Measurements from ENCODE around the gene NRXN2.

Gene NRXN2

DNA sequence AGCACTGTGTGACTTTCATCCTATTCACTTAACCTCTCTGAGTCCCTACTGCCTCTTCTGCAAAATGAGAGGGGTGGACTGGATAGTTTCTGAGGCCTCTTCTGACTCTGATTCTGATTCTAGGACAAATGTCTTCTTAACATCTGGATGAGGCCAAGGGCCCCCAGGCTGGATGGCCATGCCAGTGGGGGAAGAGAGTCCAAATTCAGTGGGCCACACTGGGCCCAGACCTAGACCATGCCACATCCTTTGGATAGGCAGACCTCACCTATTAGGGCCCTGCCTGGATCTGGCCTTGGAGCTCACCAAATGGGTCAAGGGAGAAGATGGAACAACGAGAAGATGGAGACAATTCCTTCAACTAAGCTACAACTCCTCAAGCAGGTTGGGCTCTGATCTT, 24.6 kb downstream of the NRXN2 start:
- no peak for DNase-seq (ENCODE audit: low spot score)

GRCh38 chr11:64697663-64698375, 25.2 kb downstream of the NRXN2 start:
- DNase-seq (ENCODE audit: low spot score) = no peak

GRCh38 chr11:64696045-64696444, 27.0 kb downstream of the NRXN2 start:
- no peak for DNase-seq (ENCODE audit: low spot score)

DNA sequence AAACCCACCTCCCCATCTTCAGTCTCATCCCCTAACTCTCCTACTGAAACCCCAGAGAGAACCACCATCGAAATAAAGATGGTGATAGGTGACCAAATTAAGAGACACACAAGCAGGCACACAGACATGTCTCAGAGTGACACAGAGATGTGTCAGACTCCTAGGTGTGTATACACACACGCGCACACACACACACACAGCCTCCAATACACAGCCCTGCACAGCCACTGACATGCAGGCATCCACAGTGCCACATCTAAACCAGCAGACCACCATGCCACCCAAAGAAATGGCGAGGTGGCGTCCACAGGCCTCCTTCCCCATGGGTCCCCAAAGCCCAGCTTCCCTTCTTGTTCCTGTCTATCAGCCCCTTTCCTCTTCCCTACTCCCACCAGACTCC, 27.4 kb downstream of the NRXN2 start:
- no peak for DNase-seq (ENCODE audit: low spot score)

DNA sequence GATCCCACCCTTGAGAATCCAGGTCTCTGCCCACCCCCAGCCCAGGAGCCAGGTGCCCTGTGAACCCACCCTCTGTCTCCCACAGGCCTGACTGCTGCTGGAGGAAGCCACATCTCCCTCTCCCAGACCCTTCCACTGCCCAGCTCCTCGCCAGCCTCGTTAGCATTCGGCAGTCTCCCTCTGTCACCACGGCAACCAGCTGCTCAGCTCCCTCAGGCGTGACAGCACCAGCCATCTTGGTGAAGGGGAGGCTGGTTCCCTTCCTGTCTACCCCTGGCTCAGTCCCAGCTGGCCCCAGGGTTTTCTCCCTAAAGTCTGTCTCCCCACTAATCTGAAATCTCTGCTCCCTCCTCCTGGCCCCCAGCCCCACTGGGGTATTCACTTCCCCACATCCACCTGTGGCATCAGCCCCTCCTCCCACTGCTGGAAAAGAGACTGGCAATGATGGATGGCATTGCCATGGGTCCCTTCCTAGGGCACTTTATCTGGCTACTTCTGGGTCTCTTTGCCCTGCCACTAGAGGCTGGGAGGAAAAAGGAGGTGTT, 28.1 kb downstream of the NRXN2 start:
- DNase-seq (ENCODE audit: low spot score) = no peak

- DNase-seq (ENCODE audit: low spot score) = no peak
Observed at GRCh38 chr11:64694026-64694755, 28.8 kb downstream of the NRXN2 start.

DNA sequence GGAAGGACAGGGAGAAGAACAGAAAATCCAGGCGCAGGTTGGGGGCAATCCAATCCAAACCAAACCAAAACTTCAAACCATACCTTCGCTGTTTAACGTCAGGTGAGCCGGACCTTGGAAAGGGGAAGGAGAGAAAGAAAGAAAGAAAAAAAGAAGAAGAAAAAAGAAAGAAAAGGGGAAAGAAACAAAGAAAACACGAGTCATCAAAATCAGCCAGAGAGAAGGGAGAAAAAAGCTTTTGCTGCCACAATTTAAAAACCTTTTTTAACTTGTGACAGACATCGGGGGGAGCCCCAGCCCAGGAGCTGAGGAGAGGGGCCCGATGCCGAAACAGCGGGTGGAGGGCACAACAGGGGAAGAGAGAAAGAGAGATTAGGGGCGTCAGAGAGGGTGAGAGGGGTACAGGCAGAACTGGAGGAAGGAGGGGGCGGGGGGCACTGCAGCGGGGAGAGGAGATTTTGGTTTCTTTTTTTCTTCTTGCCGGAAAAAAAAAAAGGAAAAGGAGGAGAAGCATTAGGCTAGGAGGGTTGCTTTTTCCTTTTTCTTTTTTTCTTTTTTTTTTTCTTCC, 30.1 kb downstream of the NRXN2 start:
- no peak for DNase-seq (ENCODE audit: low spot score)

DNA sequence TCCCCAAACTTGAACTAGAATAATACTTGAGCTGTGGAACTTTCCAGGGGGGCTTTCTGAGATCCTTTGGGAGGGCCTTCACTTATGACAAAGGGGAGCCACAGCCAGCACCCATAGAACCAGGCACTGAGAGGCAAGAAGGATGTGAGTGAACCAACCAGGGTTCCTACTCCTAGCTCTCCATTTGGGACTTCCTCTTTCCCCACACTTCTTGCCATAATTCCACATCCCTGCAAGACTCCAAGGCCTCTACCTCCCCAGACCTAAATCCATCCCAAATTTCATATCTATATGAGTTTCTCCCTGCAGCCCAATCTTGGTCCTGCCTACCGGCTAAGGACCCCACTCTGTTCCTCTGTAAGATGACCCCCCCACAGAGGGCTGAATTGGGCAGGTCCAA, 31.5 kb downstream of the NRXN2 start:
- no peak for DNase-seq (ENCODE audit: low spot score)

GRCh38 chr11:64690235-64690634, 32.8 kb downstream of the NRXN2 start:
- no peak for DNase-seq (ENCODE audit: low spot score)

GRCh38 chr11:64688534-64688982, 34.4 kb downstream of the NRXN2 start:
- DNase-seq (ENCODE audit: low spot score) = peak; percentile 88

- DNase-seq (ENCODE audit: low spot score) = no peak
Observed at GRCh38 chr11:64687643-64688533, 35.1 kb downstream of the NRXN2 start.

GRCh38 chr11:64687204-64687603, 35.8 kb downstream of the NRXN2 start:
- DNase-seq (ENCODE audit: low spot score) = no peak

DNA sequence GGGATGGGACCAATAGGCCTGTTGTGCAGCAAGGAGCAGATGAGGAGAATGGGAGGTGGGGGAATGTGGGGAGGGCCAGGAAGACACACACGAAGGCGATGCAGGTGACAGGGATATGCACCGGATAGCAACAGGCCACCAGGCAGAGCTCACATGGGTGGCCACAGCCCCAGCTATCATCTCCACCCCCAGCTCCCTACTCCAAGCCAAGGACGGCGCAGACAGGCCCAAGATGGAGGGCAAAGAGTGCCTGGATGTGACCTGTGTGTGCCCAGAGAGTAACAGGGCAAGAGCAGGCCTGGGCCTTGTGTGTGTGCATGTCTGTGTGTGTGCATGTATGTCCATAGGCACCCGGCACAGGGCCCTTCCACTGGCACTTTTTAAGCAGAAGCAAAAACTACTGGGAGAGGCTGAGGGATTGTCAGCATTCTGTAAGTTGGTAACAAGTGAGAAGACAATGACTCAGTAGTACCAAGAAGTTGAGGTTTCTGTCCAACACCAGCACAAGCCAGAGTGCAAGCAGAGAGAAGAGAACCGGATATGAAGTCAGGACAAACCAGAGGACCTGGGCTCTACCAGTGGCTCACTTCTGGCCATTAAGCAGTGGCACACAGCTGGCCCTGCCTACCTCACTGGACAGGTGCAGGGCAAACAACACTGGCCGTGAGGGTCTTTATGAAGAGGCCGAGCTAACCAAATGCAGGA, 36.4 kb downstream of the NRXN2 start:
- DNase-seq (ENCODE audit: low spot score) = peak; percentile 18

GRCh38 chr11:64685536-64685935, 37.5 kb downstream of the NRXN2 start:
- no peak for DNase-seq (ENCODE audit: low spot score)

GRCh38 chr11:64684357-64684756, 38.6 kb downstream of the NRXN2 start:
- no peak for DNase-seq (ENCODE audit: low spot score)

DNA sequence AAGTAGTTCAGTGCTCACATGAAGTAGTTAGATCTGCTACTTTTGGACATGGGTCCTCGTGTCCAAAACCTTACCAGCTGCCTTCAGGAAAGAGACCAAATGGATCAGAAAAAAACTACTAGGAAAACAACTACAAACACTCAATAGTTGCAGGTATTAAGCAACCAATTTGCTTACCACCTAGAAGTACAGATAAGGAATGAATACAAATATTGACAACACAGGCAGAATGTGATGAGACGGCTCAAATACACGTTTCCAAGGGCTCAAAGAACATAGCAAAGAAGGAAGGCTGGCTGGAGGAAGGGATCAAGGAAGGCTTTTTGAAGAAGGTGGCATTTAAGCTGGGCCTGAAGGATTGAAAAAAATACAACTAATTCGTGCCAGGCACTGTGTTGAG, 41.8 kb downstream of the NRXN2 start:
- no peak for DNase-seq (ENCODE audit: low spot score)

DNA sequence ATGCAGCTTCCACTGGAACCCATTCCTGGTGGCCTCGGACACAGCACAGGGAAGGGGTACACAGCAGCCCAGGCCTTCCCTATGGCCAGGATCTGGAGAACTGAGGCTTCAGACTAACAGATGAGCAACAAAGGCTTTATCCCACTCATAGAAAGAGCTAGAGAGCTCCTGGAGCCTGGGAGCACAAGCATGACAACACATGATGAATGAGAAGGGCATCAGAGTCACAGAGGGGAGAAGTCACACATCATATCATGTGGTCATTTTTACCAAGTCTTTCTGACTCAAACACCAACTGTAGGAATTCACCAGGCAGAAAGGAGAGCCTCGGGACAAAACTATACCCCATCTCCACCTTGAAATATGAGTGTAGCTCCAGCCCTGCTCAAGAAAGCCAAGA, 43.2 kb downstream of the NRXN2 start:
- DNase-seq (ENCODE audit: low spot score) = no peak

DNA sequence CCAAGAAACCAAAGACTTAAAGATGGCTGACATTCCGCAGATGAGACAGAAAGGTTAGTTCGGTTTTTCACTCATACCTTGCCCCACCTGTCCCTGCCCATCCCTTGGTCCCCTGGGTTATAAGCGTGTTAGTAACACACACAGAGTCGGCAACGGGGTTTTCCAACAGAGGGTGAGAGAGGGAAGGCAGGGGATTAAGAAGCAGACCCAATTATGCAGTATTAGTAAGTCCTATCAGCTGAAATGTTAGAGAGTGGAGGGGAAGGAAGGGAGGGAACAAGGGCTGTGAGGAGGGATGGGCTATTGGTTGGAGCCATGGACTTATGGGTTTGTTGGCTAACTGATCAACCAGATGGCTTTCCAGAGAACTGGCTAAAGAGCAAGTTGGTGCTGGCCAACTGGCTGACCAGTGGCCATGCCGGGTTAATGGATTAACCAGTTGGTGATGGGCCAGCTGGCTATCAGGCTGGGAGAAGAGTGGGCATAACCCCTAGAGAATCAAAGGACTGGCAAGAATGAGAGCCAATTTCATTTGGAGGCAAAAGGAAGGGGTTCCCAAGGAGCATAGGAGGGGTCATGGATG, 45.5 kb downstream of the NRXN2 start:
- DNase-seq (ENCODE audit: low spot score) = no peak

GRCh38 chr11:64676261-64676615, 46.8 kb downstream of the NRXN2 start:
- DNase-seq (ENCODE audit: low spot score) = no peak

DNA sequence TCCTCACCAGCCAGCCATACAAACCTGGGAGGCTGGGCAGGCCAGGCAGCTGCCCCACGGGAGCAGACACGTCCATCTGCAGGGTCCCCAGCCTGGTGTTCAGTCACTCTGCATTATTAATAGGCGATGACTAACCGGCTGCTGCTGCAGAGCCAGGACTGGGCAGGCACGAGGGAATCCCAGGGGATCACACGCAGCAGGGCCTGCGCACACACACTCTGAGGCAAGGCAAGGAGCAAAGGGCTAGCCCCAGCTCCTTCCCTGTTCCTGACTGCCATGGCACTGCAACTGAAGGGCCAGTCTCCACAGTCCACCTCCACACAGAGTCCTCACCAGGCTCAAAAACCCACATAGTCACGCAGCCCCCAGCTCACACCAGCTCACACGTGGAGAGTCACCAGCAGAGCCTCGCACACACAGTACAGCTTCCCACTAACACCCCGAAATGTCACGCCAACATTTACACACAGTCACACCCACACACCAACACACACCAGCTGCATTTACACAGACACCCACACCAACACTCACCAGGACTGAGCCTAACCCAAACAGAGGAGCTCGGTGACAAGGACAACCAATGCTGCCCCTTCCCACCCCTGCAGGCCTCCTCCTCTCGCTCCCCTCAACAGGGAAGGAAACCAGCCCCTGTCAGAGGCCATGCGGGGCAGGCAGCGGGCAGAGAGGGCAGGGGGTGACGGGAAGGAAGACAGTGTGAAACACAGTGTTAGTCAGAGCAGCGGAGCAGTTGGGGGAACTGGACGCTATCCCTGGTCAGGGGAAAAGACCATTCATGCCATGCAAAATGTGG, 47.3 kb downstream of the NRXN2 start:
- DNase-seq (ENCODE audit: low spot score) = no peak

Measured in activated CD4-positive, alpha-beta T cell treated with anti-CD3 and anti-CD28 coated beads, Interleukin-2, Interleukin-4, amounts not matched to agents 100 ng/mL and 50 ng/mL, durations not matched to agents 16 hours and 8 hours (primary cell).